ENCODE data around the gene ST6GALNAC4. TPM values are rescaled to one million over a fixed set of nuclear protein-coding genes. Genes with fewer than 3 reads are reported as not detected.

Gene ST6GALNAC4
- polyA plus RNA-seq, 1 of the 3 experiments (the other 2 are of a cell fraction): 30.2 TPM

- TF ChIP-seq NRF1 (IDR thresholded peaks at IDR 0.05; ENCODE audit: low read depth, low read length) (no peak), USF2 (IDR thresholded peaks at IDR 0.05; ENCODE audit: borderline replicate concordance, low read depth, low read length) (no peak), MEF2A (IDR thresholded peaks at IDR 0.05; ENCODE audit: borderline replicate concordance, low read depth) (no peak), CTCF (IDR thresholded peaks at IDR 0.05) (peak; percentile 85), RXRA (IDR thresholded peaks at IDR 0.05; ENCODE audit: borderline replicate concordance, low read depth) (no peak), USF1 (IDR thresholded peaks at IDR 0.05; ENCODE audit: borderline replicate concordance, low read depth) (no peak), RFX5 (IDR thresholded peaks at IDR 0.05; ENCODE audit: low read length) (no peak), TAF1 (IDR thresholded peaks at IDR 0.05; ENCODE audit: borderline replicate concordance, low read depth, low read length) (no peak)
Measured at GRCh38 chr9:127921557-127922120, 4.8 kb upstream of the ST6GALNAC4 start (continued).

- DNase-seq: no peak
- no peak overlapping the region for H3K9ac ChIP-seq
- peak overlapping the region in 1 of 2 experiments; percentile 95; a peak in 1 of 4 replicates for H3K27ac ChIP-seq (ENCODE audit: low read depth in 2 of 2, low read length in 1 of 2)
- ChIA-PET POLR2A (interaction anchor here (1.4 kb wide), 1 partner anchor 135 kb away, joined by 4 read pairs; the partner anchor contains the start of gene CDK9), CTCF (interaction anchor here (0.5 to 7.0 kb wide), 67 partner anchors 9 to 523 kb away, joined by 3 to 41 read pairs (median 4); partner anchors contain the start of genes AK1, CDK9, ENG and PIP5KL1)
- H3F3A ChIP-seq (replicated peaks; ENCODE audit: insufficient read depth): peaks cover 51% of the 10 kb centered on the region
- no peak overlapping the region for H3K4me3 ChIP-seq (ENCODE audit: low read depth in 2 of 2, low read length in 1 of 2)
- H3K79me2 ChIP-seq (ENCODE audit: insufficient read depth): peaks cover 9% of the 10 kb centered on the region; the same call in 1 of the 2 replicates
- no peaks in the 10 kb centered on the region for H3K36me3 ChIP-seq (replicated peaks in 1 of 2; ENCODE audit: control insufficient read depth in 1 of 2, insufficient read depth in 2 of 2, low read length in 1 of 2)
- H3K9me3 ChIP-seq: no peaks in the 10 kb centered on the region
- TF ChIP-seq FOXJ3 (CRISPR knock-in tag; IDR thresholded peaks at IDR 0.05) (no peak), EZH2phosphoT487 (IDR thresholded peaks at IDR 0.05; ENCODE audit: borderline replicate concordance, low read depth) (no peak), MXI1 (IDR thresholded peaks at IDR 0.05; ENCODE audit: low read depth, low read length) (no peak), TEAD4 (IDR thresholded peaks at IDR 0.05; ENCODE audit: borderline replicate concordance, insufficient read depth) (no peak), TCF12 (IDR thresholded peaks at IDR 0.05) (no peak), JUND (IDR thresholded peaks at IDR 0.05) (no peak), SMC3 (IDR thresholded peaks at IDR 0.05; ENCODE audit: low read depth, low read length) (no peak), MAX (IDR thresholded peaks at IDR 0.05; ENCODE audit: low read depth) (no peak), YY1 (IDR thresholded peaks at IDR 0.05; ENCODE audit: low read depth) (no peak), RAD21 (IDR thresholded peaks at IDR 0.05; ENCODE audit: low read length) (no peak), SIN3A (IDR thresholded peaks at IDR 0.05; ENCODE audit: borderline replicate concordance, low read depth, low read length) (no peak), MEF2A (IDR thresholded peaks at IDR 0.05; ENCODE audit: borderline replicate concordance, low read depth) (no peak), CTCF (IDR thresholded peaks at IDR 0.05) (no peak), RXRA (IDR thresholded peaks at IDR 0.05; ENCODE audit: borderline replicate concordance, low read depth) (no peak), PBX3 (IDR thresholded peaks at IDR 0.05) (no peak), TAF1 (IDR thresholded peaks at IDR 0.05; ENCODE audit: borderline replicate concordance, low read depth, low read length) (no peak)
- no peaks in the 10 kb centered on the region for H3K27me3 ChIP-seq (ENCODE audit: insufficient read depth)
- H3K9me2 ChIP-seq: no peaks in the 10 kb centered on the region
- H3K4me1 ChIP-seq (ENCODE audit: control insufficient read depth in 1 of 2, insufficient read depth in 2 of 2, low read depth in 1 of 2, low read length in 1 of 2): peaks cover 31 to 35% of the 10 kb centered on the region in 2 experiments; a peak in 3 of 4 replicates
- H2AFZ ChIP-seq (ENCODE audit: low read depth): no peak overlapping the region
- 96% methylated on average over 5 of the region's 7 CpGs for WGBS (ENCODE audit: low lambda C conversion rate)
- no peaks in the 10 kb centered on the region for H4K20me1 ChIP-seq (ENCODE audit: insufficient read depth)
- no peak overlapping the region for H3K4me2 ChIP-seq
Measured at GRCh38 chr9:127920794-127921193, 4.0 kb upstream of the ST6GALNAC4 start.
